ENCODE results near the gene ZFX.

Gene ZFX

DNA sequence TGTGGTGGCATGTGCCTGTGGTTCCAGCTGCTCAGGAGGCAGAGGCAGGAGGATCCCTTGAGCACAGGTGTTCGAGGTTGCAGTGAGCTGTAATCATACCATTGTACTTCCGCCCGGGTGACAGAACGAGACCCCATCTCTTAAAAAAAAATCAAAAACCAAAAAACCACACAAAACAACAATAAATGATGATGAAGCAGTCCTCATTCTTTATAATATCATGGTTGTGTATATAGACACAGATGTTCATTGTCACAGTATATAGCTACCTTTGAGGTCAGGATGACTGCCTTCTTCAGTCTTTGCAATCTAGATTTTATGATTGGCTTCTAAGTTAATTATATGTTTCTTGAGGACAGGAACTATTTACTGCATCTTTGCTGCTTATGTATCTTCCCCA lies 37.0 kb downstream of the ZFX start:
- H3K27ac ChIP-seq = no peak overlapping the region
- DNase-seq (ENCODE audit: low spot score) = no peak
- TF ChIP-seq, protein P1, sequence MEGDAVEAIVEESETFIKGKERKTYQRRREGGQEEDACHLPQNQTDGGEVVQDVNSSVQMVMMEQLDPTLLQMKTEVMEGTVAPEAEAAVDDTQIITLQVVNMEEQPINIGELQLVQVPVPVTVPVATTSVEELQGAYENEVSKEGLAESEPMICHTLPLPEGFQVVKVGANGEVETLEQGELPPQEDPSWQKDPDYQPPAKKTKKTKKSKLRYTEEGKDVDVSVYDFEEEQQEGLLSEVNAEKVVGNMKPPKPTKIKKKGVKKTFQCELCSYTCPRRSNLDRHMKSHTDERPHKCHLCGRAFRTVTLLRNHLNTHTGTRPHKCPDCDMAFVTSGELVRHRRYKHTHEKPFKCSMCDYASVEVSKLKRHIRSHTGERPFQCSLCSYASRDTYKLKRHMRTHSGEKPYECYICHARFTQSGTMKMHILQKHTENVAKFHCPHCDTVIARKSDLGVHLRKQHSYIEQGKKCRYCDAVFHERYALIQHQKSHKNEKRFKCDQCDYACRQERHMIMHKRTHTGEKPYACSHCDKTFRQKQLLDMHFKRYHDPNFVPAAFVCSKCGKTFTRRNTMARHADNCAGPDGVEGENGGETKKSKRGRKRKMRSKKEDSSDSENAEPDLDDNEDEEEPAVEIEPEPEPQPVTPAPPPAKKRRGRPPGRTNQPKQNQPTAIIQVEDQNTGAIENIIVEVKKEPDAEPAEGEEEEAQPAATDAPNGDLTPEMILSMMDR (IDR thresholded peaks at IDR 0.05) = no peak
- no peak overlapping the region for H3K4me3 ChIP-seq

DNA sequence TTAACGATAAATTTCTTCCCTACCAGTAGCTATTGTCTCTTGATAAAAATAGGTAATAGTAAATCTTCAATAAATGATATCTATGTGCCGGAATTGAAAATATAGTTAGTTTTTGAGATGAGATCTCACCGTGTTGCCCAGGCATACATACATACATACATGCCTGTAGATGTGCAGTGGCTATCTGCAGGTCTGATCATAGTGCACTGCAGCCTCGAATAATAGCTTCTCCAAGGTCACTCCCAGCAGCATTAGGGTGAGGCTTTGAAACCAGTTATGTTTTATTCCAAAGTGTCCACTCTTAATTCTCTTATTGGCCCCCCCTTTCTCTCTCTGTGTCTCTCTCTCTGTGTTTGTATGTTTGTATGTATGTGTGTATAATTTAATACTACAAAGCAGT lies 37.5 kb downstream of the ZFX start:
- no peak overlapping the region for H3K27ac ChIP-seq
- DNase-seq (ENCODE audit: low spot score) = no peak
- no peak overlapping the region for H3K4me3 ChIP-seq
- TF ChIP-seq, protein P1 (IDR thresholded peaks at IDR 0.05) = no peak

DNA sequence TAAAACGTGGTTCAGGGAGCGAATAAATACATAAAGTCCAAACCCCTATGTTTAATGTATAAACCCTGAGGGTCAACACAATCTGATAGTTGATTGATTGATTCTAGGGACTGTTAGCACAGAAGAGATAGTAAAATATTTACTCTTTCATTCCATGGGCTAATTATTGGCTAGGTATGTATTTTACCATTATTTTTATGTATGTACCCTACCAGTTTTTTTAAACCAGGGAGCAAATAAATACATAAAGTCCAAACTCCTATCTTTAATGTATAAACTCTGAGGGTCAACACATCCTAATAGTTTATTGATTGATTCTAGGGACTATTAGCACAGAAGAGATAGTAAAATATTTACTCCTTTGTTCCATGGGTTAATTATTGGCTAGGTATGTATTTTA lies 40.0 kb downstream of the ZFX start:
- Histone ChIP-seq H3K4me3 (no peak overlapping the region), H3K27ac (no peak overlapping the region)
- TF ChIP-seq, protein P1 (IDR thresholded peaks at IDR 0.05) = no peak
- DNase-seq (ENCODE audit: low spot score) = no peak

DNA sequence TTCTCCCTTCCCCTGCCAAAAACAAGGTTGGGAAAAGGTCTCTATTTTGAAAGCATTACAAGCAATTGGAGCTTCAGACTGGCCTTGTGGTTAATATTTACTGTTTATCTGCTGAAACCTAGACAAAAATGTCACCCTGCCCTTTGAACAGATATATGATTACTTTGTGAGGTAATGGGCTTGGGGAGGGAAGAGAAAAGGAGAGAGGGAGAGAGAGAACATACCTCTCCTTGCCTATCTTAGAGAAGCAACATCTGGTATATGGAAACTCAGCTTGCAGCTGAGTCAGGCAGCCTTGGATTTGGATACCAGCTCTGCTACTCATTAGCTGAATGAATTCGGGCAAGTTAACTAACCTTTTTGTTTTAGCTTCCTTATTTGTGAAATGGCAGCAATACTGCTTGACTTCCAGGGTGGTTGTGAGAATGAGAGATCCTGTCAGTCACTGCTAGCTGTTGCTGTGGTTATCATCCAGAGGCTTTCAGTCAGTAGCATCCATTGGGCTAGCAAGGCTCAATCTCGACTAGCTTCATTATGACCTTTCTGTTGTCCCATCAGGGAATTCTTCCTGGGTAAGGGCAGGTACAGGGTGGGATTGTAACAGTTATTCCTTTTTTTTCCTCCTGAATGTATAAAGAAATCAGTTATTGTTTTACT lies 41.1 kb downstream of the ZFX start:
- DNase-seq (ENCODE audit: low spot score) = no peak
- TF ChIP-seq, protein P1 (IDR thresholded peaks at IDR 0.05) = no peak
- no peak overlapping the region for H3K27ac ChIP-seq
- no peak overlapping the region for H3K4me3 ChIP-seq

DNA sequence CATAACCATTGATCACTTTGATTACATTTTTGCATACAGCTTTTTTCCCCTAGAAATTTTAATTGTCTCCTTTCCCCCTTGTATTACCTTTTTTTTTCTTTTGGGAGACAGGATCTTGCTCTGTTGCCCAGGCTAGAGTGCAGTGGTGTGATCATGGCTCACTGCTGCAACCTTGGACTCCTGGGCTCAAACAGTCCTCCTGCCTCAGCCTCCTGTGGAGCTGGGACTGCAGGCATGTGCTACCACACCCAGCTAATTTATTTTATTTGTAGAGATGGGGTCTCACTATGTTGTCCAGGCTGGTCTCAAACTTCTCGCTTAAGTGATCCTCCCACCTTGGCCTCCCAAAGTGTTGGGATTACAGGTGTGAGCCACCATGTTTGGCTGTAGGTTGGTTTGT lies 47.0 kb downstream of the ZFX start:
- no peak overlapping the region for H3K4me3 ChIP-seq
- TF ChIP-seq, protein P1 (IDR thresholded peaks at IDR 0.05) = no peak

DNA sequence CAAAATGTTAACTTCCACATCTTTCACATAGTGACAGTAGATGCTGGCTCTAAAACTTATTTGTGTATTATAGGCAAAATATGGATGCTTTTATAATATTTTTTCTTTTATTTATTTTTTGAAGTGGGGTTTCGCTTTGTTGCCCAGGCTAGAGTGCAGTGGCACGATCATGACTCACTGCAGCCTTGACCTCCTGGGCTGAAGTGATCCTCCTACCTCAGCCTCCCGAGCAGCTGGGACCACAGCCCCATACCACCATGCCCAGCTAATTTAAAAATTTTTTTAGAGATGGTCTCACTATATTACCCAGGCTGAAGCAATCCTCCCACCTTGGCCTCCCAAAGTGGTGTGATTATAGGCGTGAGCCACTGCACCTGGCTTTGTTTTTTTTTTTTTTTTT lies 48.6 kb downstream of the ZFX start:
- no peak for DNase-seq (ENCODE audit: low spot score)
- TF ChIP-seq, protein P1 (IDR thresholded peaks at IDR 0.05) = no peak
- H3K27ac ChIP-seq = no peak overlapping the region
- H3K4me3 ChIP-seq = no peak overlapping the region

More for the DNA sequence above, 47.0 kb downstream of the ZFX start:
- no peak for DNase-seq (ENCODE audit: low spot score)
- no peak overlapping the region for H3K27ac ChIP-seq

DNA sequence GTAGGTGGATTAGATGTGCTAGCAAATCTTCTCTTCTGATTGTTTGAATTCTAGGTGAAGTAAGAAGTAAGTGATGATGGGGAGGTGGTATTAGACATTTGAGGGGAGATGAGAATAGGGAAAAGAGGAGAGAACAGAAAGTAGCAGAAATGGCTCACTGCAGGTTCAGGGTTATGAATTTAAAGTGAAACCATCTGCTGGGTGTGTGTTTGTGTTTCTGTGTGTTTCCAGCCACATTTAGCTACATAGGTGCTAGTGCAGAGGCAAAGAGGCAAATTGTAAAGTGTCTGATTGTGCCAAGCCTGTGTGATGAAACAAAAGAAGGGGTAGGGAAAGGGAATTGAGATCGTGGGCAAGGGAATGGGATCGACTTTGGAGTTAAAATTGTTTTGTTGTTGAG lies 50.6 kb downstream of the ZFX start:
- H3K27ac ChIP-seq = no peak overlapping the region
- DNase-seq (ENCODE audit: low spot score) = no peak
- TF ChIP-seq, protein P1 (IDR thresholded peaks at IDR 0.05) = no peak

More for the DNA sequence above, 50.6 kb downstream of the ZFX start:
- no peak overlapping the region for H3K4me3 ChIP-seq

All from coronary artery (tissue), 2 donors.